Astrocyte (in vitro differentiated cells and primary cell): ENCODE measurements around the gene COPS7A. TPM values are rescaled to one million over a fixed set of nuclear protein-coding genes. Genes with fewer than 3 reads are reported as not detected.

Experiments used
- DNase-seq: peaks from one replicate; pipeline ENCODE4 v3.0.0-alpha.2; 2010; ENCODE audit warnings: low read depth
- FAIRE-seq: peaks from 2 replicates; lab custom pipeline; 2011; peaks lifted over from hg19 to GRCh38; lab: Jason Lieb, UNC
- H2AFZ ChIP-seq: 2 replicates; pipeline ENCODE4 v1.6.0; 2012; ENCODE audit warnings: low read depth, low read length, inconsistent platforms
- H3K27ac ChIP-seq: 2 replicates; pipeline ENCODE4 v1.5.1; 2011; ENCODE audit warnings: low read depth, low read length, inconsistent platforms
- H3K27me3 ChIP-seq: 2 replicates; pipeline ENCODE4 v1.6.0; 2011; ENCODE audit warnings: low read length, inconsistent platforms; ENCODE audit not compliant: insufficient read depth
- H3K36me3 ChIP-seq: 2 replicates; pipeline ENCODE4 v1.5.1; 2011; ENCODE audit warnings: low read length, inconsistent platforms; ENCODE audit not compliant: insufficient read depth
- H3K4me1 ChIP-seq: 2 replicates; pipeline ENCODE4 v1.5.1; 2011; ENCODE audit warnings: low read length, inconsistent platforms; ENCODE audit not compliant: insufficient read depth
- H3K4me2 ChIP-seq: 2 replicates; pipeline ENCODE4 v1.6.0; 2012; ENCODE audit warnings: low read length, inconsistent platforms
- H3K4me3 ChIP-seq: 2 replicates; pipeline ENCODE4 v1.5.1; 2011; ENCODE audit warnings: low read depth, mild to moderate bottlenecking, low read length, inconsistent platforms; ENCODE audit not compliant: insufficient read depth
- H3K79me2 ChIP-seq: 2 replicates; pipeline ENCODE4 v1.6.0; 2012; ENCODE audit warnings: mild to moderate bottlenecking, low read length, inconsistent platforms; ENCODE audit not compliant: insufficient read depth
- H3K9ac ChIP-seq: 2 replicates; pipeline ENCODE4 v1.6.0; 2012; ENCODE audit warnings: mild to moderate bottlenecking, low read length, inconsistent platforms
- H3K9me3 ChIP-seq: 2 replicates; pipeline ENCODE4 v1.5.1; 2012; ENCODE audit warnings: low read depth, mild to moderate bottlenecking, low read length, inconsistent platforms; ENCODE audit not compliant: insufficient read depth
- H4K20me1 ChIP-seq: 2 replicates; pipeline ENCODE4 v1.6.0; 2012; ENCODE audit warnings: low read length, inconsistent platforms; ENCODE audit not compliant: insufficient read depth
- H3K27ac Mint-ChIP-seq: one replicate; pipeline ENCODE4 v1.8.0; 2021; ENCODE audit warnings: mild to moderate bottlenecking, mixed read lengths; ENCODE audit not compliant: unreplicated experiment
- H3K27me3 Mint-ChIP-seq: one replicate; pipeline ENCODE4 v1.8.0; 2021; ENCODE audit warnings: low read depth, mixed read lengths; ENCODE audit not compliant: unreplicated experiment
- H3K36me3 Mint-ChIP-seq: one replicate; pipeline ENCODE4 v1.8.0; 2021; ENCODE audit warnings: low read depth, mixed read lengths; ENCODE audit not compliant: unreplicated experiment
- H3K4me1 Mint-ChIP-seq: one replicate; pipeline ENCODE4 v1.8.0; 2021; ENCODE audit warnings: low read depth, mixed read lengths; ENCODE audit not compliant: unreplicated experiment
- H3K4me3 Mint-ChIP-seq: one replicate; pipeline ENCODE4 v1.8.0; 2021; ENCODE audit warnings: mild to moderate bottlenecking, moderate library complexity, mixed read lengths; ENCODE audit not compliant: unreplicated experiment
- H3K9me3 Mint-ChIP-seq: one replicate; pipeline ENCODE4 v1.8.0; 2021; ENCODE audit warnings: mild to moderate bottlenecking, mixed read lengths; ENCODE audit not compliant: unreplicated experiment
- CTCF ChIP-seq: IDR thresholded peaks from 2 replicates; pipeline ENCODE4 v1.5.1; 2011; ENCODE audit warnings: low read depth, mild to moderate bottlenecking, inconsistent platforms, low read length, moderate library complexity; ENCODE audit not compliant: insufficient read depth
- EZH2 ChIP-seq: IDR thresholded peaks from 2 replicates; pipeline ENCODE4 v1.6.1; 2012; ENCODE audit warnings: mild to moderate bottlenecking, low read length, inconsistent platforms; ENCODE audit not compliant: insufficient read depth
- total RNA-seq: library from RNA; stranded (reverse); gene quantifications from 2 replicates; pipeline ENCODE4 v1.2.1, GENCODE V29; 2021

COPS7A gene
- total RNA-seq, 1 donor from 2014 or later, result 47.3 TPM

- Mint-ChIP-seq H3K4me3 (peak overlapping the region; percentile 95), H3K9me3 (no peaks in the 10 kb centered on the region), H3K27me3 (peaks cover 5% of the 10 kb centered on the region), H3K36me3 (peaks cover 22% of the 10 kb centered on the region), H3K4me1 (peaks cover 26% of the 10 kb centered on the region), H3K27ac (peak overlapping the region; percentile 58)
- Histone ChIP-seq H3K79me2 (peaks cover 33% of the 10 kb centered on the region), H3K4me2 (peak overlapping the region; percentile 94), H4K20me1 (peaks cover 53% of the 10 kb centered on the region), H3K4me1 (peaks cover 42% of the 10 kb centered on the region), H3K9ac (peak overlapping the region; percentile 85), H2AFZ (no peak overlapping the region), H3K9me3 (no peaks in the 10 kb centered on the region), H3K36me3 (peaks cover 16% of the 10 kb centered on the region), H3K4me3 (peak overlapping the region; percentile 95), H3K27ac (no peak overlapping the region), H3K27me3 (no peaks in the 10 kb centered on the region)
- TF ChIP-seq EZH2 (no peak), CTCF (no peak)
- FAIRE-seq (no peak), DNase-seq (no peak)
Measured at GRCh38 chr12:6768437-6768914, 44.6 kb downstream of the COPS7A start.

- Histone ChIP-seq H3K27ac (no peak overlapping the region), H3K4me2 (peak overlapping the region; percentile 94), H4K20me1 (peaks cover 53% of the 10 kb centered on the region), H3K9me3 (no peaks in the 10 kb centered on the region), H3K9ac (peak overlapping the region; percentile 85), H3K4me1 (peaks cover 37% of the 10 kb centered on the region), H3K27me3 (no peaks in the 10 kb centered on the region), H3K36me3 (peaks cover 16% of the 10 kb centered on the region), H3K4me3 (peak overlapping the region; percentile 95), H2AFZ (no peak overlapping the region), H3K79me2 (peaks cover 33% of the 10 kb centered on the region)
- Mint-ChIP-seq H3K4me1 (peaks cover 24% of the 10 kb centered on the region), H3K4me3 (peak overlapping the region; percentile 95), H3K27me3 (peaks cover 5% of the 10 kb centered on the region), H3K9me3 (no peaks in the 10 kb centered on the region), H3K27ac (peak overlapping the region; percentile 58), H3K36me3 (peaks cover 22% of the 10 kb centered on the region)
- FAIRE-seq, result no peak
- DNase-seq, result peak; percentile 26
- TF ChIP-seq EZH2 (no peak), CTCF (no peak)
Measured at GRCh38 chr12:6768990-6769389, 45.1 kb downstream of the COPS7A start.

GRCh38 chr12:6769666-6770065, 45.8 kb downstream of the COPS7A start:
- Histone ChIP-seq H3K9me3 (no peaks in the 10 kb centered on the region), H3K27ac (no peak overlapping the region), H3K4me2 (peak overlapping the region; percentile 94), H3K4me1 (peaks cover 36% of the 10 kb centered on the region), H3K4me3 (no peak overlapping the region), H4K20me1 (peaks cover 53% of the 10 kb centered on the region), H2AFZ (no peak overlapping the region), H3K79me2 (peaks cover 33% of the 10 kb centered on the region), H3K27me3 (no peaks in the 10 kb centered on the region), H3K36me3 (peaks cover 16% of the 10 kb centered on the region), H3K9ac (no peak overlapping the region)
- TF ChIP-seq CTCF, result no peak
- TF ChIP-seq EZH2, result no peak
- no peaks in the 10 kb centered on the region for H3K9me3 Mint-ChIP-seq
- H3K4me3 Mint-ChIP-seq, result no peak overlapping the region
- no peak for DNase-seq
- H3K27ac Mint-ChIP-seq, result no peak overlapping the region
- H3K27me3 Mint-ChIP-seq, result peaks cover 12% of the 10 kb centered on the region
- peaks cover 22% of the 10 kb centered on the region for H3K4me1 Mint-ChIP-seq
- FAIRE-seq, result no peak
- peaks cover 25% of the 10 kb centered on the region for H3K36me3 Mint-ChIP-seq
